HEK293T (cell line): ENCODE measurements around the gene CACNA1C.
"Not testable (repeated sequence)": the region's sequence is repeated elsewhere in the genome, so short reads cannot be mapped to it uniquely, and the experiment has no call there.

Experiments
- CTCF ChIA-PET: fragments of 350-600 bp; formaldehyde crosslinking; extraction: SDS; loops from one replicate; lab custom pipeline; 2021; ENCODE audit warnings: antibody characterized with exemption, inconsistent platforms; lab: Yijun Ruan, JAX
- POLR2A ChIA-PET: fragments of 350-600 bp; formaldehyde crosslinking; extraction: SDS; loops from one replicate; lab custom pipeline; 2020; ENCODE audit warnings: antibody characterized with exemption, inconsistent platforms; lab: Yijun Ruan, JAX
- DNase-seq: peaks from one replicate; pipeline ENCODE4 v3.0.0; 2012; ENCODE audit warnings: mixed read lengths; ENCODE audit errors: extremely low spot score
- ARNT ChIP-seq: fragments of 450-650 bp; IDR thresholded peaks from 2 replicates; pipeline ENCODE4 v1.6.1; 2017; ENCODE audit warnings: mild to moderate bottlenecking
- BHLHE40 ChIP-seq: fragments of 450-650 bp; IDR thresholded peaks from 2 replicates; pipeline ENCODE4 v1.6.1; 2016; ENCODE audit warnings: mild to moderate bottlenecking, moderate library complexity, borderline replicate concordance
- CTBP1 ChIP-seq: fragments of 450-650 bp; IDR thresholded peaks from 2 replicates; pipeline ENCODE4 v1.6.1; 2016; ENCODE audit warnings: borderline replicate concordance
- FOXA1 ChIP-seq: fragments of 450-650 bp; IDR thresholded peaks from 2 replicates; pipeline ENCODE4 v1.6.1; 2016; ENCODE audit warnings: mild to moderate bottlenecking
- FOXK2 ChIP-seq: fragments of 450-650 bp; IDR thresholded peaks from 2 replicates; pipeline ENCODE4 v1.6.1; 2016; ENCODE audit warnings: mild to moderate bottlenecking
- FOXM1 ChIP-seq: fragments of 450-650 bp; IDR thresholded peaks from 2 replicates; pipeline ENCODE4 v1.6.1; 2017; ENCODE audit warnings: mild to moderate bottlenecking, borderline replicate concordance
- HDGF ChIP-seq: fragments of 450-650 bp; IDR thresholded peaks from 2 replicates; pipeline ENCODE4 v1.6.1; 2017; ENCODE audit warnings: antibody characterized with exemption, borderline replicate concordance
- LEF1 ChIP-seq: fragments of 450-650 bp; IDR thresholded peaks from 2 replicates; pipeline ENCODE4 v1.6.1; 2017; ENCODE audit warnings: mild to moderate bottlenecking, borderline replicate concordance
- NFRKB ChIP-seq: fragments of 450-650 bp; IDR thresholded peaks from 2 replicates; pipeline ENCODE4 v1.6.1; 2016; ENCODE audit warnings: mild to moderate bottlenecking, moderate library complexity
- PKNOX1 ChIP-seq: fragments of 450-650 bp; IDR thresholded peaks from 2 replicates; pipeline ENCODE4 v1.6.1; 2016
- SP1 ChIP-seq: fragments of 450-650 bp; IDR thresholded peaks from 2 replicates; pipeline ENCODE4 v1.6.1; 2017
- SUZ12 ChIP-seq: fragments of 450-650 bp; IDR thresholded peaks from 2 replicates; pipeline ENCODE4 v1.6.1; 2016; ENCODE audit warnings: mild to moderate bottlenecking
- TARDBP ChIP-seq: fragments of 450-650 bp; IDR thresholded peaks from 2 replicates; pipeline ENCODE4 v1.6.1; 2016

Gene CACNA1C

GRCh38 chr12:2739832-2740641, 687.2 kb downstream of the CACNA1C start:
- DNase-seq: no peak
- POLR2A ChIA-PET: no interaction called here
- CTCF ChIA-PET: interaction anchor here (0.6 to 1.3 kb wide), 5 partner anchors 44 to 333 kb away, joined by 3 to 8 read pairs (median 3); partner anchors contain the start of gene ITFG2
- TF ChIP-seq BHLHE40 (no peak), TARDBP (no peak), NFRKB (no peak), SUZ12 (no peak), FOXA1 (no peak), PKNOX1 (no peak)

- DNase-seq, CTCF ChIA-PET, POLR2A ChIA-PET: not testable (repeated sequence)
Observed at GRCh38 chr12:2742037-2742436, 689.2 kb downstream of the CACNA1C start.

- ChIA-PET CTCF (no interaction called here), POLR2A (no interaction called here)
- no peak for DNase-seq
- TF ChIP-seq FOXM1: no peak
- TF ChIP-seq HDGF: no peak
- no peak for TF ChIP-seq ARNT
- TF ChIP-seq TARDBP: no peak
Observed at GRCh38 chr12:2743478-2743877, 690.7 kb downstream of the CACNA1C start.

GRCh38 chr12:2745655-2746054, 692.9 kb downstream of the CACNA1C start:
- ChIA-PET POLR2A (no interaction called here), CTCF (no interaction called here)
- TF ChIP-seq SUZ12 (no peak), ARNT (no peak), CTBP1 (no peak), TARDBP (no peak), SP1 (no peak), HDGF (no peak), LEF1 (no peak), FOXA1 (no peak), BHLHE40 (no peak), FOXM1 (no peak), FOXK2 (no peak)
- DNase-seq: no peak
